Measurements from ENCODE around the gene TMED3.
A peak's percentile ranks its signal among the peaks of the same experiment; 100 is the strongest.

- TF ChIP-seq CTCF (conservative IDR thresholded peaks at IDR 0.05) (peak; percentile 46; the same call in 1 of the 2 replicates), EZH2 (IDR thresholded peaks at IDR 0.05; ENCODE audit: low read depth) (no peak)
Measured at GRCh38 chr15:79340315-79340602, 29.3 kb downstream of the TMED3 start.

Measured in PC-9 (cell line).